ENCODE results near the gene PRPF40B. TPM values are rescaled to one million over a fixed set of nuclear protein-coding genes. Genes with fewer than 3 reads are reported as not detected.

PRPF40B gene
- total and polyA plus RNA-seq, 2 experiments from 2014 or later: 11.1 to 30.1 TPM

DNA sequence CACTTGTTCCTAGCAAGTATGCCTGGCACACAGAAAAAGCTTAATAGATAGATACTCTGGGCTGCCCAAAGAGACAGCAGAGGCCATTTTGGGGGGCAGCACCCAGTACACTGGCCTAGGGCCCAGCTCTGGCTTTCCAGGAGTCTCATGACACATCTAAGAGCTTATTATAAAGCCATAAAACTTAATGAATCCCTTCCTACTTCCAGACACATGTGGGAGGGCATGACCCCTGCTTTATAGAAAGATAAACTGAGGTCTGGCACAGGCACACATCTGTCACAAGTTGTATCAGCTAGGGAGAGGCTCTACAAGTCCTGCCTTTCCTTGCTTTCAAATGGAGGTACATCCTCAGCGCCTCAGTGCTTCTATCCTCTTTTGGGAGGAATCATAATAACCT, 56.7 kb downstream of the PRPF40B start:
- Histone ChIP-seq H4K20me1 (ENCODE audit: insufficient read depth, poor library complexity, severe bottlenecking) (no peaks in the 10 kb centered on the region), H3K4me2 (no peak overlapping the region), H3K36me3 (replicated peaks; ENCODE audit: insufficient read depth, low read depth) (no peaks in the 10 kb centered on the region), H3K27ac (no peak overlapping the region), H3K9me2 (replicated peaks; ENCODE audit: insufficient read depth) (no peaks in the 10 kb centered on the region), H2AFZ (no peak overlapping the region), H3K4me1 (ENCODE audit: insufficient read depth) (peaks cover under 1% of the 10 kb centered on the region), H3K4me3 (no peak overlapping the region), H3K9me3 (ENCODE audit: low read depth) (no peaks in the 10 kb centered on the region), H3K27me3 (no peaks in the 10 kb centered on the region), H3K79me2 (peaks cover 3% of the 10 kb centered on the region)
- no peak for DNase-seq (ENCODE audit: low spot score)
- WGBS (ENCODE audit: low lambda C conversion rate, missing lambda C conversion rate): 86% methylated on average over 1 of the region's 1 CpG
- TF ChIP-seq CTCF (IDR thresholded peaks at IDR 0.05; ENCODE audit: poor library complexity) (no peak), EZH2 (IDR thresholded peaks at IDR 0.05; ENCODE audit: borderline replicate concordance) (no peak), EZH2phosphoT487 (IDR thresholded peaks at IDR 0.05; ENCODE audit: low read depth, severe bottlenecking, unreplicated experiment) (no peak)

DNA sequence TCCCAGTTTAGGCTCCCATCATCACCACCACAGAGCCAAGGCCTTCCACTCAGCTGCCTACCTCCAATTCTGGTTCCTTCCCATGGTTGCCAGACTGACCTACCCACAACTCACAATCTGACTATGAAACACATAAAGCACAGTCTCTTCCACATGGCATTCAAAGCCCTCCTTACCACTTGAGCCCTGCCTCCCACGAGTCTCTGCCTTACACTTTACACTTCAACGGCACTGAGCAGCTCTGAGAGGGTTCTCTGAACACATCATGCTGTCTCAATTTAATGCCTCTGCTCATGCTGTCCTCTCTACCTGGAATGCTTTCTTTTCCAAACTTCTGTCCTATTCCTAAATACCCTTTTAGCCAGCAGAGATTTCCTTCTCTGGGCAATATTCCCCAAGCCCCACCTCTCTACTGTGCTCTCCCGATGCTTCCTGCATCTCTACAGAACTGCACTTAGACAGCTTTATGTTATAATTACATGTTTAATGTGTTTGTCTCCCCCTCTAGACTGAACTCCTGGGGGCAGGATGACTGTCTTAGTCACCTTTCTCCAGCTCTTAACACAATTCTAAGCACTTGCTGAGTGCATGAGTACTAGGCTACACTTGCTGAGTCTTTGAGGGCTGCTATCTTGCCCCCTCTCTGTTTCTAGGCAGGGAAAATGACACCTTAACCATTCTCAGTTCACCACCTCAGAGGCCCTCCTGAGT, 60.4 kb downstream of the PRPF40B start:
- Histone ChIP-seq H3K27ac (no peak overlapping the region), H4K20me1 (ENCODE audit: insufficient read depth, poor library complexity, severe bottlenecking) (no peaks in the 10 kb centered on the region), H3K4me3 (no peak overlapping the region), H2AFZ (no peak overlapping the region), H3K36me3 (replicated peaks; ENCODE audit: insufficient read depth, low read depth) (no peaks in the 10 kb centered on the region), H3K9me3 (ENCODE audit: low read depth) (no peaks in the 10 kb centered on the region), H3K79me2 (peaks cover 3% of the 10 kb centered on the region), H3K27me3 (no peaks in the 10 kb centered on the region), H3K9me2 (replicated peaks; ENCODE audit: insufficient read depth) (no peaks in the 10 kb centered on the region), H3K4me1 (ENCODE audit: insufficient read depth) (no peaks in the 10 kb centered on the region), H3K4me2 (no peak overlapping the region)
- DNase-seq (ENCODE audit: low spot score): no peak
- TF ChIP-seq EZH2 (IDR thresholded peaks at IDR 0.05; ENCODE audit: borderline replicate concordance) (no peak), CTCF (IDR thresholded peaks at IDR 0.05; ENCODE audit: poor library complexity) (no peak), EZH2phosphoT487 (IDR thresholded peaks at IDR 0.05; ENCODE audit: low read depth, severe bottlenecking, unreplicated experiment) (no peak)
- WGBS (ENCODE audit: low lambda C conversion rate, missing lambda C conversion rate): 65% methylated on average over 3 of the region's 3 CpGs

DNA sequence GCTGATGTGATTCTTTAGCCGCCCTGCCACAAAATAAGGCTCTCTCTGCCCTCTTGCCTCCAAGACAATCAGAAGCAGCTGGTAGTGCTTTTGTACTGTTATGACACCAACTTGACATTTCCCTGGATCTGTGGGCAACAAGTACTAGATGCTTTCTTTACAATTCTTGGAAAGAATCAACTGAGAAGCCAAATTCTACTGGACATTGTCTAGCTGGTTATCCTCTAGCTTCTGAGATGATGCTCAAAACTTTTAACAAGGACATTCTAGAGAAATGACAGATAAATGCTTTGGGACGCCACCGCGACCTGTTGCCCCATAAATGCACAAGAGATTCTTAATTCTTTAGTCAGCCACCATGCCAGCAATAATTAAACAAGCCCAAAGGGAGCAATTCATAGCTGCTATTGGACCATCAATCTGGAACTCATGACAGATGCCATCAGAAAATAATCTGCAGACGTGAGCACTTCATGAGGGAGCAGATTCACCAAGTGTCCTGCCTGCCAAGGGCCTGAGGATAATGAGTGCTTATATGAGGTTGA, 61.0 kb downstream of the PRPF40B start:
- H3K79me2 ChIP-seq: peaks cover 2% of the 10 kb centered on the region
- no peaks in the 10 kb centered on the region for H3K4me1 ChIP-seq (ENCODE audit: insufficient read depth)
- TF ChIP-seq CTCF (IDR thresholded peaks at IDR 0.05; ENCODE audit: poor library complexity) (no peak), EZH2phosphoT487 (IDR thresholded peaks at IDR 0.05; ENCODE audit: low read depth, severe bottlenecking, unreplicated experiment) (no peak), EZH2 (IDR thresholded peaks at IDR 0.05; ENCODE audit: borderline replicate concordance) (no peak)

More for the DNA sequence above, 61.0 kb downstream of the PRPF40B start:
- WGBS (ENCODE audit: low lambda C conversion rate, missing lambda C conversion rate): 87% methylated on average over 5 of the region's 5 CpGs
- Histone ChIP-seq H3K4me3 (no peak overlapping the region), H3K9me2 (replicated peaks; ENCODE audit: insufficient read depth) (no peaks in the 10 kb centered on the region), H3K9me3 (ENCODE audit: low read depth) (no peaks in the 10 kb centered on the region), H3K27ac (no peak overlapping the region), H3K27me3 (no peaks in the 10 kb centered on the region), H2AFZ (no peak overlapping the region), H3K36me3 (replicated peaks; ENCODE audit: insufficient read depth, low read depth) (no peaks in the 10 kb centered on the region), H3K4me2 (no peak overlapping the region), H4K20me1 (ENCODE audit: insufficient read depth, poor library complexity, severe bottlenecking) (no peaks in the 10 kb centered on the region)
- no peak for DNase-seq (ENCODE audit: low spot score)
